Activated naive CD4-positive, alpha-beta T cell treated with anti-CD3 and anti-CD28 coated beads, Interleukin-2, amount 10 ng/mL, durations not matched to agents 7 days and 5 days (primary cell): Measurements from ENCODE around the gene OR2L3.

Experiments used
- CTCF ChIA-PET: fragments of 350-600 bp; sonication (Branson Sonifier 250); formaldehyde crosslinking; loops from one replicate; lab custom pipeline; 2021; ENCODE audit warnings: antibody characterized with exemption; lab: Charles Lee
- DNase-seq: peaks from one replicate; pipeline ENCODE4 v3.0.0-alpha.2; 2020
- H3K27ac Mint-ChIP-seq: one replicate; pipeline ENCODE4 v1.8.0; 2021; ENCODE audit warnings: mild to moderate bottlenecking, moderate library complexity, mixed read lengths
- H3K27me3 Mint-ChIP-seq: one replicate; pipeline ENCODE4 v1.8.0; 2021; ENCODE audit warnings: mild to moderate bottlenecking, mixed read lengths
- H3K36me3 Mint-ChIP-seq: one replicate; pipeline ENCODE4 v1.8.0; 2021; ENCODE audit warnings: mixed read lengths
- H3K4me1 Mint-ChIP-seq: one replicate; pipeline ENCODE4 v1.8.0; 2021; ENCODE audit warnings: mixed read lengths
- H3K4me3 Mint-ChIP-seq: one replicate; pipeline ENCODE4 v1.8.0; 2021; ENCODE audit warnings: mild to moderate bottlenecking, moderate library complexity, mixed read lengths
- H3K9me3 Mint-ChIP-seq: one replicate; pipeline ENCODE4 v1.8.0; 2021; ENCODE audit warnings: mixed read lengths

The OR2L3 gene

GRCh38 chr1:248094884-248095283, 48.2 kb downstream of the OR2L3 start, which contains the start of gene OR2L13:
TSS of gene OR2L13 (plus strand) at chr1:248095184. CDS start at chr1:248099376, 4,192 bp downstream.
- Mint-ChIP-seq H3K27ac (no peak within 1 kb of the TSS), H3K9me3 (peaks cover 17% of the 10 kb centered on the region), H3K4me1 (no peaks in the 10 kb centered on the region), H3K27me3 (no peaks in the 10 kb centered on the region), H3K4me3 (no peak within 1 kb of the TSS), H3K36me3 (no peaks in the 10 kb centered on the region)
- CTCF ChIA-PET = no interaction called here
- no peak for DNase-seq

DNA sequence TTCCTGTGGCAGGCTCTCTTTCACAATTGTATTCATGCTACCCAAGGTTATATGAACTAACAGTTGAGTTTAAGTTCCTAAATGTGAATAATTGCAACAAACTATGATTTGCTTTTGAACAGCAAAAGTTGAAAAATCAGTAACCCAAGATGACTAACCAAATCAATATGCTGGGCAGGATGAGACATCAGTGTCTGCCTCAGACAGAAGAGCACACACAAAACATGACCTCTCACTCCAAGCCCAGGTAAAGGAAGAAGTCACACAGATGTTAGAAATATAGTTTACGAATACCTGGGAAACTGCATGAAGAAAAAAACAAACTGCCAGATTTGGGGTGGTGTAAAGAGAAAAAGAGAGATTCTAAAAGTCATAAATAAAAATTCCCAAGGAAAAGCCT, 51.9 kb downstream of the OR2L3 start:
- H3K27ac Mint-ChIP-seq = no peak overlapping the region
- no peak for DNase-seq
- no peak overlapping the region for H3K4me3 Mint-ChIP-seq
- CTCF ChIA-PET = no interaction called here
- H3K27me3 Mint-ChIP-seq = no peaks in the 10 kb centered on the region
- H3K36me3 Mint-ChIP-seq = no peaks in the 10 kb centered on the region
- H3K9me3 Mint-ChIP-seq = peaks cover 13% of the 10 kb centered on the region
- no peaks in the 10 kb centered on the region for H3K4me1 Mint-ChIP-seq

DNA sequence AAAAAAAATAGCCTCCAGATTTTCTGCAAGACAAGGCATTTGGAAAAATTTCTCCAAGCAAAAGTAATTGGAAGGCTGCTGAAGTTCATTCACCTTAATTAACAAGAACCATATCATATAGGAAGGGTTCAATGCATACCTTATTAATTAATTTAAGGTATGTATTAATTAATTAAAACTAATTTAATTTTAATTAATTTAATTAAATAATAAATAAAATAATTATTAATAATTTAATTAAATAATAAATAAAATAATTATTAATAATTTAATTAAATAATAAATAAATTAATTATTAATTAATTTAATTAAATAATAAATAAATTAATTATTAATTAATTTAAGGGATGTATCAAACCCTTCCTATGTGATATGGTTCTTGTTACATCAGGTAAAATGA, 56.2 kb downstream of the OR2L3 start:
- Mint-ChIP-seq H3K36me3 (no peaks in the 10 kb centered on the region), H3K27ac (no peak overlapping the region), H3K27me3 (no peaks in the 10 kb centered on the region), H3K4me1 (no peaks in the 10 kb centered on the region), H3K4me3 (no peak overlapping the region), H3K9me3 (peaks cover 11% of the 10 kb centered on the region)
- DNase-seq = no peak
- CTCF ChIA-PET = no interaction called here

- CTCF ChIA-PET = interaction anchor here (1.5 kb wide), 1 partner anchor 174 kb away, joined by 3 read pairs; no protein-coding TSS in a partner anchor
- no peak overlapping the region for H3K27ac Mint-ChIP-seq
- H3K27me3 Mint-ChIP-seq = no peaks in the 10 kb centered on the region
- H3K4me1 Mint-ChIP-seq = no peaks in the 10 kb centered on the region
- H3K9me3 Mint-ChIP-seq = peaks cover 32% of the 10 kb centered on the region
- DNase-seq = no peak
- no peaks in the 10 kb centered on the region for H3K36me3 Mint-ChIP-seq
- no peak overlapping the region for H3K4me3 Mint-ChIP-seq
Observed at GRCh38 chr1:248111157-248111556, 64.5 kb downstream of the OR2L3 start.
